Tibial nerve (tissue), 4 donors: ENCODE results near the gene SPON1.

Experiments used
- EP300 ChIP-seq, 2 donors: sonication (generic); formaldehyde crosslinking; IDR thresholded peaks; one replicate each; pipeline ENCODE4 v1.6.1; 2017; ENCODE audit warnings: antibody characterized with exemption in 2 of 2, mild to moderate bottlenecking in 1 of 2
- POLR2A ChIP-seq, 2 donors: fragments of 450-650 bp; IDR thresholded peaks; one replicate each; pipeline ENCODE4 v1.6.1; 2017; ENCODE audit warnings: antibody characterized with exemption in 2 of 2, mild to moderate bottlenecking in 2 of 2, moderate library complexity in 2 of 2
- TF ChIP-seq, protein P1 (sequence below), 5 experiments: fragments of 200-600 bp in 3 of 5; fragments of 450-650 bp in 2 of 5; sonication (generic) in 3 of 5; IDR thresholded peaks; one replicate each; pipeline ENCODE4 v1.5.1; 2016 to 2019; ENCODE audit warnings: antibody characterized with exemption in 5 of 5, mild to moderate bottlenecking in 3 of 5, moderate library complexity in 2 of 5

DNA sequence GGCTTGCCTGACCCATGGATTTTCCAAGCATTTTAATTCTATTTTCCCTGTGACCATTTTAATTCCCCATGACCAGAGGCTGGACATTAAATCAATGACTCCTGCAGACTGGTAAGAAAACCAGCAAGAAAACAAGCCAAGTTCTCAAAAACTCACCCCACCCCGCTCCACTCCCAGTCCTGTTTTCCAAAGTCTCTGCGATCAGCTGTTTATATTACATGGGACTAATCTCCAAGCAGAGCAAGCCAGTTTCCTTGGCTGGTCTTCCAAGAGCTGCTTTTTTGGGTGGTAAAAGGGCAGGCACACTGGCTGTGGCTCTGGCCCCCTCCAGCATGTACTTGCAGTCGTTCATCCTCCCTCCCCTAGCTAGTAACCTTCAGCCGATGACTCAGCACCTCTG is 298.5 kb downstream of the SPON1 start:
- TF ChIP-seq, protein P1, sequence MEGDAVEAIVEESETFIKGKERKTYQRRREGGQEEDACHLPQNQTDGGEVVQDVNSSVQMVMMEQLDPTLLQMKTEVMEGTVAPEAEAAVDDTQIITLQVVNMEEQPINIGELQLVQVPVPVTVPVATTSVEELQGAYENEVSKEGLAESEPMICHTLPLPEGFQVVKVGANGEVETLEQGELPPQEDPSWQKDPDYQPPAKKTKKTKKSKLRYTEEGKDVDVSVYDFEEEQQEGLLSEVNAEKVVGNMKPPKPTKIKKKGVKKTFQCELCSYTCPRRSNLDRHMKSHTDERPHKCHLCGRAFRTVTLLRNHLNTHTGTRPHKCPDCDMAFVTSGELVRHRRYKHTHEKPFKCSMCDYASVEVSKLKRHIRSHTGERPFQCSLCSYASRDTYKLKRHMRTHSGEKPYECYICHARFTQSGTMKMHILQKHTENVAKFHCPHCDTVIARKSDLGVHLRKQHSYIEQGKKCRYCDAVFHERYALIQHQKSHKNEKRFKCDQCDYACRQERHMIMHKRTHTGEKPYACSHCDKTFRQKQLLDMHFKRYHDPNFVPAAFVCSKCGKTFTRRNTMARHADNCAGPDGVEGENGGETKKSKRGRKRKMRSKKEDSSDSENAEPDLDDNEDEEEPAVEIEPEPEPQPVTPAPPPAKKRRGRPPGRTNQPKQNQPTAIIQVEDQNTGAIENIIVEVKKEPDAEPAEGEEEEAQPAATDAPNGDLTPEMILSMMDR (IDR thresholded peaks at IDR 0.05) = no peak
- TF ChIP-seq POLR2A (IDR thresholded peaks at IDR 0.05) (no peak), EP300 (IDR thresholded peaks at IDR 0.05) (no peak)
